ENCODE results near the gene ICOSLG. TPM values are rescaled to one million over a fixed set of nuclear protein-coding genes. Genes with fewer than 3 reads are reported as not detected.
"Not testable (repeated sequence)": the region's sequence is repeated elsewhere in the genome, so short reads cannot be mapped to it uniquely, and the experiment has no call there.

Gene ICOSLG, protein sequence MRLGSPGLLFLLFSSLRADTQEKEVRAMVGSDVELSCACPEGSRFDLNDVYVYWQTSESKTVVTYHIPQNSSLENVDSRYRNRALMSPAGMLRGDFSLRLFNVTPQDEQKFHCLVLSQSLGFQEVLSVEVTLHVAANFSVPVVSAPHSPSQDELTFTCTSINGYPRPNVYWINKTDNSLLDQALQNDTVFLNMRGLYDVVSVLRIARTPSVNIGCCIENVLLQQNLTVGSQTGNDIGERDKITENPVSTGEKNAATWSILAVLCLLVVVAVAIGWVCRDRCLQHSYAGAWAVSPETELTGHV
- 5.3 TPM for polyA plus RNA-seq (2013, experiment 1 of 2)
- polyA plus RNA-seq (2013, experiment 2 of 2) = 5.3 TPM

- not testable (repeated sequence) for H2AK5ac ChIP-seq (ENCODE audit: low read length); H3K79me2 ChIP-seq (ENCODE audit: control insufficient read depth, insufficient read depth, low read length); H3K79me1 ChIP-seq (ENCODE audit: low read length); H4K5ac ChIP-seq (ENCODE audit: low read length); H2BK5ac ChIP-seq (ENCODE audit: low read length); H2BK120ac ChIP-seq (ENCODE audit: low read depth, low read length); H3K4ac ChIP-seq (ENCODE audit: low read depth, low read length); H3K4me2 ChIP-seq (ENCODE audit: low read length); H3K18ac ChIP-seq (ENCODE audit: low read length); H4K8ac ChIP-seq (ENCODE audit: low read depth, low read length); DNase-seq; H2BK15ac ChIP-seq (replicated peaks; ENCODE audit: low read depth); H3K27ac ChIP-seq (ENCODE audit: low read depth, low read length); H3K36me3 ChIP-seq (ENCODE audit: control insufficient read depth, insufficient read depth, low read length); H3K27me3 ChIP-seq (ENCODE audit: insufficient read depth, low read length, poor library complexity); H3K4me1 ChIP-seq (ENCODE audit: control insufficient read depth, low read depth, low read length); H3K9ac ChIP-seq (ENCODE audit: low read length); H3K23ac ChIP-seq (ENCODE audit: low read length); H3K56ac ChIP-seq (ENCODE audit: low read length); H3K4me3 ChIP-seq (ENCODE audit: low read length)
- no CpG with 5 or more reads among the region's 53 CpGs for WGBS (ENCODE audit: extremely low coverage, insufficient coverage, low lambda C conversion rate)
Observed at GRCh38 chr21:44240842-44241241, at the start of gene ICOSLG. Gene ICOSLG (minus strand): TSS chr21:44240943. CDS start chr21:44240817, 126 bp downstream.

DNA sequence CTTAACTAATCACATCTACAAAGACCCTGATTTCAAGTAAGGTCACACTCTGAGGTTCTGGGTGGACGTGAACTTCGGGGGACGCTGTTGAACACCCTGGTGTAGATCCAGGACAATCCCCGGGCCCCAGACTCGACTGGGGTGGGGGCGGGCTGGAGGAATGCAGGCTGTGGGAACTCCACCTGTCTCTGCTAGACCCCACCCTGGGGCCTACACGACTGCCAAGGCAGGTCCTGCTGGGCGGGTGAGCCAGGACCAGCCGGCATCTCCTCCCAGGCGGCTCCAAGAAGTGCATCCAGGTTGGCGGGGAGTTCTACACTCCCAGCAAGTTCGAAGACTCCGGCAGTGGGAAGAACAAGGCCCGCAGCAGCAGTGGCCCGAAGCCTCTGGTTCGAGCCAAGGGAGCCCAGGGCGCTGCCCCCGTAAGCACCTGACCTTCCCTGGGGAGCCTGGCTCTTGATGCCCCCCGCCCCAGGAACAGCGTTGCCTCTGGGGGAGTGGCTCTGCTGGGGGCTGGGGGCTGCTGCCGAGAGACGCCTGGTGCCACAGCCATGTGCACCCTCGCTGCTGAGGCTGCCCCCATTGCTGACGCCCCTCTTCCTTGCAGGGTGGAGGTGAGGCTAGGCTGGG is 48.8 kb upstream of the ICOSLG start:
- no CpG with 5 or more reads among the region's 24 CpGs for WGBS (ENCODE audit: extremely low coverage, insufficient coverage, low lambda C conversion rate)
- Histone ChIP-seq H3K4me2 (ENCODE audit: low read length) (no peak overlapping the region), H3K79me1 (ENCODE audit: low read length) (no peaks in the 10 kb centered on the region), H3K27ac (ENCODE audit: low read depth, low read length) (no peak overlapping the region), H3K4ac (ENCODE audit: low read depth, low read length) (no peak overlapping the region), H3K23ac (ENCODE audit: low read length) (no peak overlapping the region), H2BK15ac (replicated peaks; ENCODE audit: low read depth) (no peak overlapping the region), H3K4me1 (ENCODE audit: control insufficient read depth, low read depth, low read length) (no peaks in the 10 kb centered on the region), H2BK120ac (ENCODE audit: low read depth, low read length) (no peak overlapping the region), H3K18ac (ENCODE audit: low read length) (no peak overlapping the region), H3K27me3 (ENCODE audit: insufficient read depth, low read length, poor library complexity) (no peaks in the 10 kb centered on the region), H3K36me3 (ENCODE audit: control insufficient read depth, insufficient read depth, low read length) (no peaks in the 10 kb centered on the region), H2AK5ac (ENCODE audit: low read length) (no peak overlapping the region), H3K79me2 (ENCODE audit: control insufficient read depth, insufficient read depth, low read length) (no peaks in the 10 kb centered on the region), H3K9ac (ENCODE audit: low read length) (no peak overlapping the region), H3K56ac (ENCODE audit: low read length) (no peak overlapping the region), H3K4me3 (ENCODE audit: low read length) (no peak overlapping the region), H2BK5ac (ENCODE audit: low read length) (no peak overlapping the region), H4K5ac (ENCODE audit: low read length) (no peak overlapping the region), H4K8ac (ENCODE audit: low read depth, low read length) (no peak overlapping the region)
- no peak for DNase-seq

- no peak overlapping the region for H3K4me3 ChIP-seq (ENCODE audit: low read length)
- no peaks in the 10 kb centered on the region for H3K79me2 ChIP-seq (ENCODE audit: control insufficient read depth, insufficient read depth, low read length)
- H3K4me1 ChIP-seq (ENCODE audit: control insufficient read depth, low read depth, low read length) = peaks cover 2% of the 10 kb centered on the region
- H3K27me3 ChIP-seq (ENCODE audit: insufficient read depth, low read length, poor library complexity) = no peaks in the 10 kb centered on the region
- no peak overlapping the region for H3K23ac ChIP-seq (ENCODE audit: low read length)
- no peak overlapping the region for H4K5ac ChIP-seq (ENCODE audit: low read length)
- WGBS (ENCODE audit: extremely low coverage, insufficient coverage, low lambda C conversion rate) = no CpG with 5 or more reads among the region's 23 CpGs
- H2AK5ac ChIP-seq (ENCODE audit: low read length) = no peak overlapping the region
- H3K9ac ChIP-seq (ENCODE audit: low read length) = no peak overlapping the region
- H2BK15ac ChIP-seq (replicated peaks; ENCODE audit: low read depth) = no peak overlapping the region
- H2BK120ac ChIP-seq (ENCODE audit: low read depth, low read length) = no peak overlapping the region
- H3K4me2 ChIP-seq (ENCODE audit: low read length) = no peak overlapping the region
- H2BK5ac ChIP-seq (ENCODE audit: low read length) = no peak overlapping the region
- H3K27ac ChIP-seq (ENCODE audit: low read depth, low read length) = no peak overlapping the region
- H3K18ac ChIP-seq (ENCODE audit: low read length) = no peak overlapping the region
- no peaks in the 10 kb centered on the region for H3K36me3 ChIP-seq (ENCODE audit: control insufficient read depth, insufficient read depth, low read length)
- H3K4ac ChIP-seq (ENCODE audit: low read depth, low read length) = no peak overlapping the region
- no peak for DNase-seq
- H3K79me1 ChIP-seq (ENCODE audit: low read length) = no peaks in the 10 kb centered on the region
- H3K56ac ChIP-seq (ENCODE audit: low read length) = no peak overlapping the region
- H4K8ac ChIP-seq (ENCODE audit: low read depth, low read length) = no peak overlapping the region
Observed at GRCh38 chr21:44288251-44289110, 47.7 kb upstream of the ICOSLG start.

GRCh38 chr21:44286716-44287632 is 46.2 kb upstream of the ICOSLG start:
- no CpG with 5 or more reads among the region's 31 CpGs for WGBS (ENCODE audit: extremely low coverage, insufficient coverage, low lambda C conversion rate)

DNA sequence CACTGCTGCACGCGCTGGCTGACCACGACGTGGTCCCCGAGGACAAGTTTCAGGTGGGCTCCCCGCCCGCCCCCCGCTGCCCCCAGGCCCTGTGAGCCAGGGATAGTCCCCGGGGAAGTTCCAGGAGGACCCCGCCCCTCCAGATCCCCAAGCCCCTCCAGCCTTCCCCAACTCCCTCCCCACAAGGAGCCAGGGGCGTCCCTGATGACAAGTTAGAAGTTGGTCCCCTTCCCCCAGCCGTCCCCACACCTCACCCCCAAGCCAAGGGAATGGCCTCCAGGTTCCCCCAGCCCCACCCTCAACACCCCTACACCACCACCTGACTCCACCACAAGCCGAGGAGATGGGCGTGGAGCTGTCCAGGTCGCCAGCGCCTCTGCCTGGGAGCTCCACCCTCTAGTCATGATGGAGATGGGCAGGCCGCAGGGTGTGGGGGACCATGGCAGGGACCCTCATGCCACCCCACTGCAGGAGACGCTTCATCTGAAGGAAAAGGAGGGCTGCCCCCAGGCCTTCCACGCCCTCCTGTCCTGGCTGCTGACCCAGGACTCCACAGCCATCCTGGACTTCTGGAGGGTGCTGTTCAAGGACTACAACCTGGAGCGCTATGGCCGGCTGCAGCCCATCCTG is 45.5 kb upstream of the ICOSLG start:
- H3K36me3 ChIP-seq (ENCODE audit: control insufficient read depth, insufficient read depth, low read length) = no peaks in the 10 kb centered on the region
- H4K8ac ChIP-seq (ENCODE audit: low read depth, low read length) = no peak overlapping the region
- no peaks in the 10 kb centered on the region for H3K79me2 ChIP-seq (ENCODE audit: control insufficient read depth, insufficient read depth, low read length)
- WGBS (ENCODE audit: extremely low coverage, insufficient coverage, low lambda C conversion rate) = no CpG with 5 or more reads among the region's 21 CpGs
- DNase-seq = no peak
- H4K5ac ChIP-seq (ENCODE audit: low read length) = no peak overlapping the region
- no peak overlapping the region for H3K27ac ChIP-seq (ENCODE audit: low read depth, low read length)
- H2BK5ac ChIP-seq (ENCODE audit: low read length) = no peak overlapping the region
- peaks cover 2% of the 10 kb centered on the region for H3K4me1 ChIP-seq (ENCODE audit: control insufficient read depth, low read depth, low read length)
- no peak overlapping the region for H3K4me2 ChIP-seq (ENCODE audit: low read length)
- H3K18ac ChIP-seq (ENCODE audit: low read length) = no peak overlapping the region
- H3K79me1 ChIP-seq (ENCODE audit: low read length) = no peaks in the 10 kb centered on the region
- H2BK120ac ChIP-seq (ENCODE audit: low read depth, low read length) = no peak overlapping the region
- no peaks in the 10 kb centered on the region for H3K27me3 ChIP-seq (ENCODE audit: insufficient read depth, low read length, poor library complexity)
- no peak overlapping the region for H3K9ac ChIP-seq (ENCODE audit: low read length)
- H3K56ac ChIP-seq (ENCODE audit: low read length) = peak overlapping the region; percentile 67
- no peak overlapping the region for H2AK5ac ChIP-seq (ENCODE audit: low read length)
- H3K4me3 ChIP-seq (ENCODE audit: low read length) = no peak overlapping the region
- H3K23ac ChIP-seq (ENCODE audit: low read length) = no peak overlapping the region
- no peak overlapping the region for H3K4ac ChIP-seq (ENCODE audit: low read depth, low read length)
- H2BK15ac ChIP-seq (replicated peaks; ENCODE audit: low read depth) = no peak overlapping the region

More at GRCh38 chr21:44286716-44287632, 46.2 kb upstream of the ICOSLG start:
- Histone ChIP-seq H4K8ac (ENCODE audit: low read depth, low read length) (no peak overlapping the region), H3K23ac (ENCODE audit: low read length) (no peak overlapping the region), H2BK15ac (replicated peaks; ENCODE audit: low read depth) (no peak overlapping the region), H3K4ac (ENCODE audit: low read depth, low read length) (no peak overlapping the region), H3K36me3 (ENCODE audit: control insufficient read depth, insufficient read depth, low read length) (no peaks in the 10 kb centered on the region), H3K4me1 (ENCODE audit: control insufficient read depth, low read depth, low read length) (peaks cover 2% of the 10 kb centered on the region), H2AK5ac (ENCODE audit: low read length) (no peak overlapping the region), H2BK5ac (ENCODE audit: low read length) (no peak overlapping the region), H3K27me3 (ENCODE audit: insufficient read depth, low read length, poor library complexity) (no peaks in the 10 kb centered on the region), H3K18ac (ENCODE audit: low read length) (no peak overlapping the region), H3K79me2 (ENCODE audit: control insufficient read depth, insufficient read depth, low read length) (no peaks in the 10 kb centered on the region), H4K5ac (ENCODE audit: low read length) (no peak overlapping the region), H3K9ac (ENCODE audit: low read length) (no peak overlapping the region), H3K79me1 (ENCODE audit: low read length) (no peaks in the 10 kb centered on the region), H3K56ac (ENCODE audit: low read length) (no peak overlapping the region), H3K27ac (ENCODE audit: low read depth, low read length) (no peak overlapping the region), H3K4me3 (ENCODE audit: low read length) (no peak overlapping the region), H3K4me2 (ENCODE audit: low read length) (no peak overlapping the region), H2BK120ac (ENCODE audit: low read depth, low read length) (no peak overlapping the region)
- DNase-seq = no peak
